H9 (cell line): Measurements from ENCODE around the gene TSPAN17. TPM values are rescaled to one million over a fixed set of nuclear protein-coding genes. Genes with fewer than 3 reads are reported as not detected.
A peak's percentile ranks its signal among the peaks of the same experiment; 100 is the strongest.
"Not testable (repeated sequence)": the region's sequence is repeated elsewhere in the genome, so short reads cannot be mapped to it uniquely, and the experiment has no call there.

ENCODE experiments used
- DNase-seq: peaks from one replicate; pipeline ENCODE4 v3.0.0-alpha.2; 2017
- H2AFZ ChIP-seq: one replicate; pipeline ENCODE4 v1.6.1; 2013; ENCODE audit warnings: mild to moderate bottlenecking, low read length, control low read depth, moderate library complexity
- H2AK5ac ChIP-seq: 2 replicates; pipeline ENCODE4 v1.6.1; 2013; ENCODE audit warnings: low read length, control low read depth, mixed read lengths; ENCODE audit not compliant: insufficient read length
- H2BK120ac ChIP-seq: one replicate; pipeline ENCODE4 v1.6.1; 2013; ENCODE audit warnings: low read depth, mild to moderate bottlenecking, low read length, control low read depth, inconsistent platforms; ENCODE audit not compliant: poor library complexity, severe bottlenecking
- H2BK12ac ChIP-seq: 2 replicates; pipeline ENCODE4 v1.6.1; 2013; ENCODE audit warnings: low read length, control low read depth, mixed read lengths, low read depth; ENCODE audit not compliant: insufficient read length
- H2BK15ac ChIP-seq: 2 replicates; pipeline ENCODE4 v1.6.1; 2013; ENCODE audit warnings: low read depth, low read length, control low read depth
- H2BK20ac ChIP-seq: one replicate; pipeline ENCODE4 v1.6.1; 2013; ENCODE audit warnings: low read depth, mild to moderate bottlenecking, low read length, control low read depth, inconsistent platforms; ENCODE audit not compliant: poor library complexity, severe bottlenecking
- H2BK5ac ChIP-seq: 2 replicates; pipeline ENCODE4 v1.6.1; 2013; ENCODE audit warnings: low read length, control low read depth, mixed read lengths; ENCODE audit not compliant: insufficient read length
- H3K14ac ChIP-seq: 2 replicates; pipeline ENCODE4 v1.6.1; 2013; ENCODE audit warnings: low read length, control low read depth; ENCODE audit not compliant: insufficient read depth
- H3K18ac ChIP-seq: 2 replicates; pipeline ENCODE4 v1.6.1; 2013; ENCODE audit warnings: low read depth, mild to moderate bottlenecking, mixed read lengths, low read length, control low read depth; ENCODE audit not compliant: insufficient read length
- H3K23ac ChIP-seq: 2 replicates; pipeline ENCODE4 v1.6.1; 2013; ENCODE audit warnings: low read length, control low read depth, mixed read lengths, low read depth; ENCODE audit not compliant: insufficient read length
- H3K23me2 ChIP-seq: 2 replicates; pipeline ENCODE4 v1.6.1; 2013; ENCODE audit warnings: low read depth, mild to moderate bottlenecking, mixed read lengths, low read length, control low read depth; ENCODE audit not compliant: insufficient read length, poor library complexity, severe bottlenecking
- H3K27ac ChIP-seq: 2 replicates; pipeline ENCODE4 v1.5.1; 2013; ENCODE audit warnings: low read length, control low read depth, mixed read lengths, low read depth; ENCODE audit not compliant: insufficient read length
- H3K27me3 ChIP-seq: 2 replicates; pipeline ENCODE4 v1.6.1; 2013; ENCODE audit warnings: low read length, control low read depth, inconsistent platforms; ENCODE audit not compliant: insufficient read depth
- H3K4ac ChIP-seq: 2 replicates; pipeline ENCODE4 v1.6.1; 2013; ENCODE audit warnings: low read depth, mild to moderate bottlenecking, control low read depth, inconsistent platforms, low read length, moderate library complexity
- H3K4me1 ChIP-seq: 2 replicates; pipeline ENCODE4 v1.6.1; 2013; ENCODE audit warnings: low read length, control low read depth, inconsistent platforms; ENCODE audit not compliant: insufficient read depth
- H3K4me2 ChIP-seq: 2 replicates; pipeline ENCODE4 v1.6.1; 2013; ENCODE audit warnings: low read length, control low read depth, mixed read lengths; ENCODE audit not compliant: insufficient read length, insufficient read depth
- H3K56ac ChIP-seq: 2 replicates; pipeline ENCODE4 v1.6.1; 2013; ENCODE audit warnings: low read depth, mild to moderate bottlenecking, mixed read lengths, low read length, control low read depth; ENCODE audit not compliant: insufficient read length
- H3K79me1 ChIP-seq: 2 replicates; pipeline ENCODE4 v1.6.1; 2013; ENCODE audit warnings: low read depth, mild to moderate bottlenecking, moderate library complexity, low read length, control low read depth, inconsistent platforms; ENCODE audit not compliant: insufficient read depth, poor library complexity, severe bottlenecking
- H3K79me2 ChIP-seq: 2 replicates; pipeline ENCODE4 v1.6.1; 2013; ENCODE audit warnings: low read length, control low read depth, inconsistent platforms; ENCODE audit not compliant: insufficient read depth
- H3K9ac ChIP-seq: 2 replicates; pipeline ENCODE4 v1.6.1; 2013; ENCODE audit warnings: low read length, control low read depth, mixed read lengths; ENCODE audit not compliant: insufficient read length; ENCODE audit errors: extremely low read depth
- H3K9me3 ChIP-seq: one replicate; pipeline ENCODE4 v1.6.1; 2013; ENCODE audit warnings: low read depth, low read length, inconsistent platforms; ENCODE audit not compliant: control insufficient read depth
- H3T11ph ChIP-seq: one replicate; pipeline ENCODE4 v1.6.1; 2013; ENCODE audit warnings: mild to moderate bottlenecking, low read length, control low read depth, inconsistent platforms
- H4K20me1 ChIP-seq: one replicate; pipeline ENCODE4 v1.6.1; 2013; ENCODE audit not compliant: control insufficient read depth, insufficient read length, insufficient read depth
- H4K5ac ChIP-seq: 2 replicates; pipeline ENCODE4 v1.6.1; 2013; ENCODE audit warnings: low read depth, mild to moderate bottlenecking, mixed read lengths, low read length, control low read depth; ENCODE audit not compliant: insufficient read length
- H4K8ac ChIP-seq: replicated peaks from 2 replicates; pipeline ENCODE4 v1.6.1; 2013; ENCODE audit warnings: low read length, control low read depth, mixed read lengths, low read depth; ENCODE audit not compliant: insufficient read length
- H4K91ac ChIP-seq: 2 replicates; pipeline ENCODE4 v1.6.1; 2013; ENCODE audit warnings: low read depth, mild to moderate bottlenecking, moderate library complexity, mixed read lengths, low read length, control low read depth; ENCODE audit not compliant: insufficient read length
- H3K27ac Mint-ChIP-seq, 3 experiments: 2 replicates in 2 of 3; 3 replicates in 1 of 3; pipeline ENCODE4 v1.8.0; 2020 to 2021; ENCODE audit warnings: mixed read lengths in 3 of 3, mild to moderate bottlenecking in 1 of 3, moderate library complexity in 1 of 3
- H3K27me3 Mint-ChIP-seq: 2 replicates; pipeline ENCODE4 v1.8.0; 2021; ENCODE audit warnings: low read depth, mild to moderate bottlenecking, moderate library complexity, mixed read lengths
- H3K36me3 Mint-ChIP-seq, 3 experiments: 2 replicates in 2 of 3; 3 replicates in 1 of 3; pipeline ENCODE4 v1.8.0; 2020 to 2021; ENCODE audit warnings: low read depth in 3 of 3, mixed read lengths in 3 of 3; ENCODE audit not compliant: insufficient read depth in 1 of 3
- H3K4me1 Mint-ChIP-seq, 2 experiments: 2 replicates each; pipeline ENCODE4 v1.8.0; 2020; ENCODE audit warnings: mixed read lengths in 2 of 2
- H3K4me3 Mint-ChIP-seq, 2 experiments: 2 replicates in 1 of 2; 3 replicates in 1 of 2; pipeline ENCODE4 v1.8.0; 2020 to 2021; ENCODE audit warnings: mild to moderate bottlenecking in 2 of 2, mixed read lengths in 2 of 2, moderate library complexity in 1 of 2
- H3K9me3 Mint-ChIP-seq, 2 experiments: 2 replicates in 1 of 2; 3 replicates in 1 of 2; pipeline ENCODE4 v1.8.0; 2020; ENCODE audit warnings: mild to moderate bottlenecking in 2 of 2, mixed read lengths in 2 of 2, moderate library complexity in 1 of 2
- CTCF ChIP-seq: fragments of 200-600 bp; sonication (generic); conservative IDR thresholded peaks from 3 replicates; pipeline ENCODE4 v1.8.0; 2021; ENCODE audit warnings: antibody characterized with exemption, mild to moderate bottlenecking
- WGBS: extraction: QIAGEN DNeasy Blood & Tissue Kit; methylation state at CpG from one replicate; pipeline ENCODE4 v1.1.7; 2013; ENCODE audit warnings: missing lambda C conversion rate, low lambda C conversion rate, mixed read lengths; ENCODE audit not compliant: insufficient read length; ENCODE audit errors: extremely low coverage; 5-methylcytosine and 5-hydroxymethylcytosine counted together
- total RNA-seq: library from RNA; stranded (reverse); gene quantifications from 2 replicates; pipeline ENCODE4 v1.2.1, GENCODE V29; 2021

The TSPAN17 gene
- total RNA-seq, 1 experiment from 2014 or later: 46.8 TPM

GRCh38 chr5:176697934-176698538, 50.8 kb downstream of the TSPAN17 start:
- H2BK20ac ChIP-seq: no peak overlapping the region
- no peaks in the 10 kb centered on the region for H4K20me1 ChIP-seq
- no peak overlapping the region for H3K9ac ChIP-seq
- H3K18ac ChIP-seq: no peak overlapping the region
- no peak overlapping the region for H3K56ac ChIP-seq
- no peak overlapping the region for H2BK12ac ChIP-seq
- no peak overlapping the region for H2BK15ac ChIP-seq
- H4K91ac ChIP-seq: no peak overlapping the region
- H2AFZ ChIP-seq: no peak overlapping the region
- H3K79me1 ChIP-seq: no peaks in the 10 kb centered on the region
- no peak overlapping the region for H3K4me2 ChIP-seq
- peak; percentile 86 for DNase-seq
- no peaks in the 10 kb centered on the region for H3K23me2 ChIP-seq
- no peaks in the 10 kb centered on the region for H3K27me3 ChIP-seq
- Mint-ChIP-seq H3K4me1 (peaks cover 60 to 69% of the 10 kb centered on the region in 2 experiments), H3K27me3 (peaks cover 17% of the 10 kb centered on the region), H3K9me3 (no peaks in the 10 kb centered on the region; a peak in 1 of 5 replicates), H3K27ac (peak overlapping the region; percentile 6 to 93 (median 34); a peak in 5 of 7 replicates), H3K4me3 (peak overlapping the region in 1 of 2 experiments; percentile 70; a peak in 4 of 5 replicates), H3K36me3 (no peaks in the 10 kb centered on the region)
- no peak overlapping the region for H4K5ac ChIP-seq
- no peak overlapping the region for H4K8ac ChIP-seq
- no peaks in the 10 kb centered on the region for H3K9me3 ChIP-seq
- no peak overlapping the region for H2BK120ac ChIP-seq
- no peak overlapping the region for H3K27ac ChIP-seq
- WGBS: no CpG with 5 or more reads among the region's 9 CpGs
- H3K4ac ChIP-seq: no peak overlapping the region
- H3K23ac ChIP-seq: no peak overlapping the region
- no peak overlapping the region for H3T11ph ChIP-seq
- H3K79me2 ChIP-seq: no peaks in the 10 kb centered on the region
- H2AK5ac ChIP-seq: no peak overlapping the region
- no peak overlapping the region for H3K14ac ChIP-seq
- TF ChIP-seq CTCF: no peak
- H3K4me1 ChIP-seq: peaks cover 11% of the 10 kb centered on the region; the same call in 1 of the 2 replicates
- H2BK5ac ChIP-seq: no peak overlapping the region

GRCh38 chr5:176699446-176699845, 52.2 kb downstream of the TSPAN17 start:
- H4K20me1 ChIP-seq, H4K5ac ChIP-seq, H3K9me3 Mint-ChIP-seq, H2BK12ac ChIP-seq, H3K79me2 ChIP-seq, H3K79me1 ChIP-seq, H4K8ac ChIP-seq, H3K23ac ChIP-seq, H3K9me3 ChIP-seq, H3K23me2 ChIP-seq, H2BK15ac ChIP-seq, H3K27me3 ChIP-seq, H3K27ac Mint-ChIP-seq, DNase-seq, H3K9ac ChIP-seq, H3K56ac ChIP-seq, H3K4ac ChIP-seq, H2BK120ac ChIP-seq, H3K36me3 Mint-ChIP-seq, H3K4me3 Mint-ChIP-seq, H2AK5ac ChIP-seq, H4K91ac ChIP-seq, H2BK20ac ChIP-seq, H3K18ac ChIP-seq, H3T11ph ChIP-seq, H3K27ac ChIP-seq, H2BK5ac ChIP-seq, H3K4me2 ChIP-seq, H2AFZ ChIP-seq, H3K14ac ChIP-seq: not testable (repeated sequence)
- WGBS: no CpG with 5 or more reads among the region's 5 CpGs
- peaks cover 55 to 63% of the 10 kb centered on the region in 2 experiments for H3K4me1 Mint-ChIP-seq
- H3K4me1 ChIP-seq: peaks cover 11% of the 10 kb centered on the region; the same call in 1 of the 2 replicates
- peaks cover 12% of the 10 kb centered on the region for H3K27me3 Mint-ChIP-seq
